GM18505 (cell line): ENCODE measurements around the gene BMPR1A.
A peak's percentile ranks its signal among the peaks of the same experiment; 100 is the strongest.
"Not testable (repeated sequence)": the region's sequence is repeated elsewhere in the genome, so short reads cannot be mapped to it uniquely, and the experiment has no call there.

ENCODE experiments used
- ATAC-seq: cut with Tn5 transposase; IDR thresholded peaks from one replicate; pipeline ENCODE4 v1.9.1; 2021; ENCODE audit not compliant: unreplicated experiment
- POLR2A ChIP-seq: IDR thresholded peaks from 4 replicates; pipeline ENCODE4 v1.6.1; 2011; ENCODE audit warnings: borderline replicate concordance; ENCODE audit not compliant: insufficient read depth, insufficient read length; ENCODE audit errors: extremely low read depth

Gene BMPR1A

GRCh38 chr10:86862786-86863483 is 106.5 kb downstream of the BMPR1A start:
- no peak for ATAC-seq
- TF ChIP-seq POLR2A = no peak

- no peak for ATAC-seq
- no peak for TF ChIP-seq POLR2A
These were observed 107.0 kb downstream of the BMPR1A start for GRCh38 chr10:86863484-86863842.

GRCh38 chr10:86865011-86865811 is 108.8 kb downstream of the BMPR1A start:
- not testable (repeated sequence) for ATAC-seq

- no peak for TF ChIP-seq POLR2A
- no peak for ATAC-seq
These were observed 110.7 kb downstream of the BMPR1A start for GRCh38 chr10:86867149-86867548.

- TF ChIP-seq POLR2A = no peak
- no peak for ATAC-seq
These were observed 111.9 kb downstream of the BMPR1A start for GRCh38 chr10:86868353-86868752.

GRCh38 chr10:86870679-86871078 is 114.3 kb downstream of the BMPR1A start:
- TF ChIP-seq POLR2A = no peak
- ATAC-seq = no peak

GRCh38 chr10:86871563-86872183 is 115.3 kb downstream of the BMPR1A start:
- TF ChIP-seq POLR2A = no peak
- ATAC-seq = no peak

GRCh38 chr10:86872757-86873156 is 116.3 kb downstream of the BMPR1A start:
- TF ChIP-seq POLR2A = no peak
- ATAC-seq = no peak

GRCh38 chr10:86876748-86877147 is 120.3 kb downstream of the BMPR1A start:
- TF ChIP-seq POLR2A = no peak
- ATAC-seq = no peak

GRCh38 chr10:86878983-86879713 is 122.7 kb downstream of the BMPR1A start:
- ATAC-seq = peak; percentile 71
- no peak for TF ChIP-seq POLR2A

- ATAC-seq = no peak
- no peak for TF ChIP-seq POLR2A
These were observed 124.6 kb downstream of the BMPR1A start for GRCh38 chr10:86880971-86881370.

GRCh38 chr10:86888585-86889381 is 132.4 kb downstream of the BMPR1A start:
- TF ChIP-seq POLR2A = no peak
- peak; percentile 95 for ATAC-seq

- no peak for ATAC-seq
- TF ChIP-seq POLR2A = no peak
These were observed 133.6 kb downstream of the BMPR1A start for GRCh38 chr10:86889997-86890396.
